SH-SY5Y (cell line): ENCODE measurements around the gene RAD51B.

ENCODE experiments used
- GATA2 ChIP-seq: IDR thresholded peaks from 2 replicates; pipeline ENCODE4 v1.6.1; 2011; ENCODE audit warnings: mild to moderate bottlenecking, low read depth, low read length
- GATA3 ChIP-seq: IDR thresholded peaks from 2 replicates; pipeline ENCODE4 v1.6.1; 2011; ENCODE audit warnings: low read depth, mild to moderate bottlenecking, low read length, moderate library complexity

DNA sequence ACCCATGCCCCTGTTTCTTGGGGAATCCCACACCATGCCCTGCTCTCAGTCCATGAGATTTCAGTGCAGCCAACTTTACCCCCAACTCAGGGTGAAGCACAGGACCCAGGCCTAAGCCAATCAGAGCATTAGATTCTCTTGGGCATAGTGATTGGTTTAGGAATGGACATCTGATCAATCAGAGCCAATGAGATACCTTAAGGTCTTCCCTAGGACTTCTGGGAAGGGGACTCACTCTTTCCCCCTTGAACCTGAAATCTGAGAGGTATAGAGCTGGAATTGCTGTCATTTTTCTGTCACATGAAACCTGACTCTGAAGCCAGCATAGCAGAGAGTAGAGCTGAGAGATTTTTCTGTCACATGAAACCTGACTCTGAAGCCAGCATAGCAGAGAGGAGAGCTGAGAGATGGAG, 846.2 kb downstream of the RAD51B start:
- no peak for TF ChIP-seq GATA2
- no peak for TF ChIP-seq GATA3
